Skeletal muscle cell (primary cell): ENCODE results near the gene ISY1.
"Not testable (repeated sequence)": the region's sequence is repeated elsewhere in the genome, so short reads cannot be mapped to it uniquely, and the experiment has no call there.

ENCODE experiments used
- DNase-seq: peaks from one replicate; pipeline ENCODE4 v3.0.0-alpha.2; 2010; ENCODE audit warnings: low read depth
- H3K4me3 ChIP-seq: 2 replicates; pipeline ENCODE4 v1.5.1; 2011; ENCODE audit warnings: low read depth, mild to moderate bottlenecking, control low read depth, low read length, moderate library complexity

Gene ISY1

DNA sequence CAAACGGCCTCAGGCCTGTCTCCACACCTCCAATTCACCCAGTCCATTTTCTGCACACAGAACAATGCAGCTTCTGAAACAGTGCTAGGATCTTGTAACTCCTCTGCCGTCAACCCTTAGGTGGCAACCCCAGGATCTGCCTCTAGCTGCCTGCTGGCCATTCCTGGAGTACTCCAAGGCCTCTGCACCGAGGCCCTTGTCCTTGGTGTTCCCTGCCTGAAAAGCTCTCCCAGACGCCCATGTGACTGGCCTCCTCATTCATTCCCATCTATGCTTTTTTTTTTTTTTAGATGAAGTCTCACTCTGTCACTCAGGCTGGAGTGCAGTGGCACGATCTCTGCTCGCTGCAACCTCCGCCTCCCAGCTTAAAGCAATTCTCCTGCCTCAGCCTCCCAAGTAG is 57.6 kb downstream of the ISY1 start:
- no peak for DNase-seq
- no peak overlapping the region for H3K4me3 ChIP-seq

- H3K4me3 ChIP-seq = no peak overlapping the region
- DNase-seq = no peak
These were observed 59.3 kb downstream of the ISY1 start for GRCh38 chr3:129101370-129102138.

DNA sequence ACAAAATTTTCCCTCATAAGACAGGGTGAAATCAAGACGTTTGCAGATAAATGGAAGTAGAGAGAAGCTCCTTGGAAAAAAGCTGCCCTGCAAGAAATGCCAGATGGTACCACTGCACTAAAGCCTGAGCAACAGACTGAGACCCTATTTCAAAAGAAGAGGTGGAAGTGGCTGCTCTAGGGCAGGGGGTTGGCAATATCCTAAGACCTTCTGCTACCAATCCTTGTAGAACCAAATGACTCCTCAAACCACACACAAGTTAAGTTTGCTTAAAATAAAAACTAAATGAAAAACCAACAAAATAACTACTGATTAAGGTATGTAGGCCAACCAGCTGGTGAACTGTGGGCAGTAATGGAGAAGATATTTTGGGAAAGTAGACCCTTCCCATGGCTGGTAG is 60.6 kb downstream of the ISY1 start:
- H3K4me3 ChIP-seq = no peak overlapping the region

DNA sequence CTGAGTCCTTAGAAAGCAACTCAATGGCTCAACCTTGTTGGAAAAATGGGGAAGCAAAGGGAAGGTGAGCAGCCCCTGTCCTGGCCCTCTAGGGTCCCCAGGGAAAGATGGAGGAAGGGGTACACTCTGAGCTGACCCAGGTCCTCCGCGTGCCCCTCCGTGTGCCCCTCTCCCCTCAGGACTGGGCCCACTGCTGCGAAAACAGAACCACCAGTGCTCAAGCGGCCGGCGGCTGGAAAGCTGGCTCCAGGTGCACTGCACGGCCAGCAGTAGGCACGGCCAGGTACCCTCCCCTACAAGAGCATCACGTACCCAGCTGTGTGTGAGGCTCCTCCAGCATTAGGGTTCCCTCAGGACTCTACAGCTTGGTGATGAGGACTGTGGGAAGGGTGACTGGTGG is 65.6 kb downstream of the ISY1 start:
- no peak for DNase-seq
- H3K4me3 ChIP-seq = no peak overlapping the region

More for the DNA sequence above, 60.6 kb downstream of the ISY1 start:
- no peak for DNase-seq

GRCh38 chr3:129088312-129088711 is 72.6 kb downstream of the ISY1 start:
- DNase-seq, H3K4me3 ChIP-seq: not testable (repeated sequence)

GRCh38 chr3:129087904-129088303 is 73.0 kb downstream of the ISY1 start:
- DNase-seq, H3K4me3 ChIP-seq: not testable (repeated sequence)

GRCh38 chr3:129087138-129087702 is 73.6 kb downstream of the ISY1 start:
- no peak overlapping the region for H3K4me3 ChIP-seq
- DNase-seq = no peak

DNA sequence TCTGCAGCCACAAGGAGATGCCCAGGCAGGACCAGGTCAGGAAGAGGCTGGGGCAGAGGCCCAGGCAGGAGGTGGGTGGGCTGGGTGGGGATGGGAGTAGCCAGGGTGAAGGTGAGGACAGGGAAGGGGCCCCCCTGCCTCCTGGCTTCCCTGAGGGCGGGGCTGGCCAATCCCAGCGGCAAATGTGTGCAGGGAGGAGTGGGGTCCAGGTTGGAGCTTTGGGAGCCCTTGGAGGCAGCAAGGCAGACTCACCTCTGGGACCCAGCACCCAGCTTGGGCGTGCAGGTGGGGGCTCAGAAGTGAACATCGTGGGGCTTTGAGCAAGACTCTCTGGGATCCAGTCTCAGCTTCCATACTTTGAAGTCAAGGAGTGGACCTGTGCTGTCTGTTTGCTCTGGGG is 75.0 kb downstream of the ISY1 start:
- DNase-seq = no peak
- H3K4me3 ChIP-seq = no peak overlapping the region

DNA sequence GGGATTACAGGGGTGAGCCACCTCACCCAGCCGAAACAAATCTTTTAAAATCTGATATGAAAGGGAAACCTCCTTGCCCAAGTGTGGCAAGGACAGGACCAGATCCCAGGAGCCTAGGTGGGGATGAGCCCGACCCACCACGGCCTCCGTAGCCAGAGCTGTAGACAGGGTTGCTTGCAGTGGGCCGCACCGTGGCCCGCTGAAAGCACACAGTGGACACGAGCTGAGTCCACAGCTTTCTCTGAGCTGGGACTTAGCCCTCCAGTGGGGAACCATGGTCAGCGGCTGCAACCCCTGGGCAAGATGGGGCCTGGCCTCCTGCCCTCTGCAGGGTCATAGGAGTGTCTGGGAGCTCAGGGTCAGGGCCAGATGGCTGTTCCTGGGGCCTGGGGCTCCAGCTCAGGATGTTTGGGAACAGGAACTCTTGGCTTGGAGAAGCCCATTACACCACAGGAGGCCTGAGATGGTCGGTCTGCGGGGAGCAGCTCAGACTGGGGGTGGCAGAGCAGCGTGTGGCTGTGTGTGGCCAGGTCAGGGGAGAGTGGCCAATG is 75.6 kb downstream of the ISY1 start:
- H3K4me3 ChIP-seq = no peak overlapping the region
- no peak for DNase-seq

- DNase-seq = no peak
These were observed 76.4 kb downstream of the ISY1 start for GRCh38 chr3:129084501-129084900.

DNA sequence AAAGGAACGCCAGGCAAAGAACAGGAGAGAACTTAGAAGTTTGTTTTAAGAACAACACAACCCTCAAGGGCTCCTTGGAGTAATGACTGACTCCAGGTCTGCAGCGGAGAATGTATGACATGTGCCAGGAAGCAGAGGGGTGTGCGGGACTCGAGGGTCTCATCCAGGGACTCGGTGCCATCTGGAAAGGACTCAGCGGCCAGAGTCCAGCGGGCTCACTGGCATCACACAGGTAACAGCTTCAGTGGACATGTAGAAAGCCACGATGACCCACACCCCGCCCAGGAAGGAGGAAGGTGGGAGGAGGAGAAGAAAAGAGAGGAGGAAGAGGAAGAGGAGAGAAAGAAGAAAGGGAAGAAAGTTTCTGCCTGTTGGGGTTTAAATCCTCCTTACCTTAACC is 78.8 kb downstream of the ISY1 start:
- H3K4me3 ChIP-seq = no peak overlapping the region
- DNase-seq = no peak

More at GRCh38 chr3:129084501-129084900, 76.4 kb downstream of the ISY1 start:
- H3K4me3 ChIP-seq = no peak overlapping the region

DNA sequence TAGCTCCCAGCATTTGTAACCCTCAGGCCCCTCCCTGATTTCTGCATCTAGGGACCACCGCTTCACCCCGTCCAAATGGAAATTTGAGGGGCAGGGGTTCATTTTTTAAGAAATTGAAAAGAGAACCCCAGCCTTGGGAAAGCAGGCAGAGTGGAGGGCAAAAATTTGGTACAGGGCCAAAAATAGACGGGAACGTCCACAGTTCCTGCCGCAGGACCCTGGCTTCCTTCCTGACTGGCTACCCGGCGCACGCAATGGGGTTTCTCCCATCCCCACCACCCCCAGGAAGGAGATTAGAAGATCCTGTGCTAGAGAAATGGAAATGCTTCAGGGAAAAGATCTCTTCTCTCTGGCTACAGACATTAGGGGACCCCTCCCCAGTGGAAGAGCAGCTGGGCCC is 79.4 kb downstream of the ISY1 start:
- no peak overlapping the region for H3K4me3 ChIP-seq
- DNase-seq = no peak

DNA sequence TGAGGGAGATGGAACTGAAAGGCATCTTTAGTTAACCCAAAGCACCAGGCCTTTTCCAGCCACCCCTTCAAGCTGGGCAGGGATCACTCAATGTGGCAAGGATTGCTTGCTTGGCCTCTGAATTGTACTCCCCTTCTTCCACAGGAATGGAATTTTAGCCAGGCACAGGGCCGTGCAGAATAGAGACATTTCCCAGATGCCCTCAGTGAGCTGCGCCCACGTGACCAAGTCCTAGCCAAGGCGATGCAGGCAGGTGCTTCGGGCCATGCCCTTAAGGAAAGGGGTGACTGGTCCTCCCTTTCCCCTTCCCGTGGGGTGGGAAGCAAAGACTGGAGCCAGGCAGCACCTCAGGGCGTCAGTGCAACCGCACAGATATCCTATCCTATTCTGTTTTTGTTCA is 82.4 kb downstream of the ISY1 start:
- no peak for DNase-seq
- no peak overlapping the region for H3K4me3 ChIP-seq
